GM06990 (cell line): ENCODE data around the gene HMGB4.

Source experiments
- DNase-seq: peaks from one replicate; pipeline ENCODE4 v3.0.0-alpha.2; 2011; ENCODE audit not compliant: insufficient read length; ENCODE audit errors: extremely low read depth
- H3K27me3 ChIP-seq: replicated peaks from 2 replicates; pipeline ENCODE4 v1.6.0; 2011; ENCODE audit warnings: low read length; ENCODE audit not compliant: control insufficient read depth, insufficient read depth
- H3K36me3 ChIP-seq: 2 replicates; pipeline ENCODE4 v1.5.1; 2011; ENCODE audit warnings: low read length; ENCODE audit not compliant: control insufficient read depth, insufficient read depth
- H3K4me3 ChIP-seq: replicated peaks from 2 replicates; pipeline ENCODE4 v1.5.1; 2011; ENCODE audit warnings: low read depth, mild to moderate bottlenecking, control low read depth, low read length
- CTCF ChIP-seq: IDR thresholded peaks from 2 replicates; pipeline ENCODE4 v1.5.1; 2011; ENCODE audit warnings: low read length, control low read depth, mild to moderate bottlenecking, inconsistent platforms; ENCODE audit not compliant: insufficient read depth, poor library complexity, severe bottlenecking

Gene HMGB4

GRCh38 chr1:33824971-33825370 lies 38.9 kb upstream of the HMGB4 start:
- no peaks in the 10 kb centered on the region for H3K36me3 ChIP-seq
- DNase-seq: no peak
- H3K27me3 ChIP-seq: no peaks in the 10 kb centered on the region; the same call in 1 of the 2 replicates
- no peak for TF ChIP-seq CTCF
- H3K4me3 ChIP-seq: no peak overlapping the region

- Histone ChIP-seq H3K27me3 (no peaks in the 10 kb centered on the region; the same call in 1 of the 2 replicates), H3K36me3 (no peaks in the 10 kb centered on the region), H3K4me3 (no peak overlapping the region)
- no peak for DNase-seq
- TF ChIP-seq CTCF: no peak
Observed at GRCh38 chr1:33825506-33825905, 38.4 kb upstream of the HMGB4 start.

- no peak for TF ChIP-seq CTCF
- DNase-seq: no peak
- Histone ChIP-seq H3K4me3 (no peak overlapping the region), H3K27me3 (no peaks in the 10 kb centered on the region; the same call in 1 of the 2 replicates), H3K36me3 (no peaks in the 10 kb centered on the region)
Observed at GRCh38 chr1:33826311-33826710, 37.6 kb upstream of the HMGB4 start.

GRCh38 chr1:33826711-33827110 lies 37.2 kb upstream of the HMGB4 start:
- DNase-seq: no peak
- Histone ChIP-seq H3K4me3 (no peak overlapping the region), H3K27me3 (no peaks in the 10 kb centered on the region), H3K36me3 (no peaks in the 10 kb centered on the region)
- TF ChIP-seq CTCF: no peak

DNA sequence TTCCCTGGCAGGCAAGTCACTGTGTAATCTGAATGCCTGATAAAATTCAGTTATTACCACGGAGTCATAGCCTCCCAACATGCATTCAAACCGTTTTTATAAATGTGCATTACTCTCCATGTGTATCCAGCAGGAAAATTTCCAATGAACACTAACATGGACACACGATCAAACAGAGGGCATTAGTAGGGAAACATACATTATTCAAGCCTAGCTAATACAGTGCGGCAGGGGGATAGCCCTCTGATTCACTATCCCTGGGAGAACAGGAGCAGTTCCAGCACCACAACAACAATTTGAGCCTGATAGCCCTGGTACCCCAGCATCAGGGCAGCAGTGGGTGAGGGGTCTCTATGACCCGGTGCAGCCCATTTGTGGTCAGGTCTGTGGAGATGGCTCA lies 35.8 kb upstream of the HMGB4 start:
- TF ChIP-seq CTCF: no peak
- DNase-seq: no peak
- H3K36me3 ChIP-seq: no peaks in the 10 kb centered on the region
- no peaks in the 10 kb centered on the region for H3K27me3 ChIP-seq
- H3K4me3 ChIP-seq: no peak overlapping the region

GRCh38 chr1:33828654-33829053 lies 35.2 kb upstream of the HMGB4 start:
- Histone ChIP-seq H3K4me3 (no peak overlapping the region), H3K27me3 (no peaks in the 10 kb centered on the region), H3K36me3 (no peaks in the 10 kb centered on the region)
- no peak for TF ChIP-seq CTCF
- no peak for DNase-seq
